HEK293 (cell line): ENCODE data around the gene WDR75.

Experiments used
- CTCF ChIA-PET: fragments of 350-600 bp; formaldehyde crosslinking; extraction: SDS; loops from one replicate; lab custom pipeline; 2021; ENCODE audit warnings: antibody characterized with exemption; lab: Yijun Ruan, JAX
- POLR2A ChIA-PET: fragments of 300-600 bp; formaldehyde crosslinking; extraction: SDS; loops from one replicate; lab custom pipeline; 2020; ENCODE audit warnings: antibody characterized with exemption, inconsistent platforms; lab: Yijun Ruan, JAX
- H3K27ac ChIP-seq: fragments of 200-500 bp; sonication (Bioruptor generic); 2 replicates; pipeline ENCODE4 v1.5.1; 2014; ENCODE audit warnings: low read depth, low read length, control low read depth, inconsistent platforms; ENCODE audit errors: extremely low read depth
- H3K36me3 ChIP-seq, 2 experiments: fragments of 200-500 bp in 1 of 2; sonication (Bioruptor generic) in 1 of 2; 1 replicate in 1 of 2; 2 replicates in 1 of 2; pipeline ENCODE4 v1.5.1; 2014 to 2017; ENCODE audit warnings: inconsistent platforms in 2 of 2, low read length in 2 of 2; ENCODE audit not compliant: control insufficient read depth in 2 of 2, insufficient read depth in 1 of 2
- H3K4me1 ChIP-seq: fragments of 200-500 bp; sonication (Bioruptor generic); 2 replicates; pipeline ENCODE4 v1.5.1; 2014; ENCODE audit warnings: mild to moderate bottlenecking, low read length, inconsistent platforms; ENCODE audit not compliant: control insufficient read depth, insufficient read depth
- H3K4me3 ChIP-seq: 2 replicates; pipeline ENCODE4 v1.5.1; 2011; ENCODE audit warnings: low read depth, mild to moderate bottlenecking, control low read depth, low read length, moderate library complexity
- H3K9me3 ChIP-seq: fragments of 200-500 bp; sonication (Bioruptor generic); 2 replicates; pipeline ENCODE4 v1.5.1; 2014; ENCODE audit warnings: low read depth, low read length, inconsistent platforms; ENCODE audit not compliant: control insufficient read depth, insufficient read depth
- AEBP2 ChIP-seq: fragments of 450-650 bp; formaldehyde crosslinking; IDR thresholded peaks from 2 replicates; pipeline ENCODE4 v1.5.1; 2016; ENCODE audit warnings: missing biosample characterization, missing genetic modification characterization, borderline replicate concordance
- GLIS2 ChIP-seq: fragments of 450-650 bp; formaldehyde crosslinking; IDR thresholded peaks from 2 replicates; pipeline ENCODE4 v1.5.1; 2016; ENCODE audit warnings: missing biosample characterization, missing genetic modification characterization
- HIC1 ChIP-seq: fragments of 450-650 bp; formaldehyde crosslinking; IDR thresholded peaks from 2 replicates; pipeline ENCODE4 v1.5.1; 2016; ENCODE audit warnings: missing biosample characterization, missing genetic modification characterization
- SETDB1 ChIP-seq: IDR thresholded peaks from one replicate; pipeline ENCODE4 v1.6.1; 2017; ENCODE audit warnings: mild to moderate bottlenecking, low read length, moderate library complexity, mixed read lengths; ENCODE audit not compliant: insufficient read length
- ZBTB48 ChIP-seq: fragments of 450-650 bp; formaldehyde crosslinking; IDR thresholded peaks from 2 replicates; pipeline ENCODE4 v1.5.1; 2016; ENCODE audit warnings: missing biosample characterization, missing genetic modification characterization
- ZNF138 ChIP-seq: fragments of 450-650 bp; formaldehyde crosslinking; IDR thresholded peaks from 2 replicates; pipeline ENCODE4 v1.5.1; 2016; ENCODE audit warnings: missing biosample characterization, missing genetic modification characterization, borderline replicate concordance
- ZNF211 ChIP-seq: fragments of 450-650 bp; formaldehyde crosslinking; IDR thresholded peaks from 2 replicates; pipeline ENCODE4 v1.5.1; 2016; ENCODE audit warnings: low read depth, missing biosample characterization, missing genetic modification characterization
- ZNF274 ChIP-seq, 2 experiments: fragments of 200-500 bp in 1 of 2; fragments of 450-650 bp in 1 of 2; sonication (Bioruptor generic) in 1 of 2; formaldehyde crosslinking in 1 of 2; IDR thresholded peaks; 2 replicates each; pipeline versions ENCODE4 v1.5.1 to v1.6.1; 2014 to 2016; ENCODE audit warnings: borderline replicate concordance in 1 of 2, inconsistent platforms in 1 of 2, low read length in 1 of 2, missing biosample characterization in 1 of 2, missing genetic modification characterization in 1 of 2
- ZNF350 ChIP-seq: fragments of 450-650 bp; formaldehyde crosslinking; IDR thresholded peaks from 2 replicates; pipeline ENCODE4 v1.5.0; 2017; ENCODE audit warnings: missing biosample characterization, mild to moderate bottlenecking, missing genetic modification characterization
- ZNF362 ChIP-seq: fragments of 450-650 bp; formaldehyde crosslinking; IDR thresholded peaks from 2 replicates; pipeline ENCODE4 v1.5.1; 2016; ENCODE audit warnings: missing biosample characterization, missing genetic modification characterization
- ZNF394 ChIP-seq: fragments of 450-650 bp; formaldehyde crosslinking; IDR thresholded peaks from 2 replicates; pipeline ENCODE4 v1.5.1; 2016; ENCODE audit warnings: missing biosample characterization, missing genetic modification characterization, mild to moderate bottlenecking, moderate library complexity, borderline replicate concordance
- ZNF416 ChIP-seq: fragments of 450-650 bp; formaldehyde crosslinking; IDR thresholded peaks from 2 replicates; pipeline ENCODE4 v1.5.1; 2016; ENCODE audit warnings: missing biosample characterization, missing genetic modification characterization
- ZNF48 ChIP-seq: fragments of 450-650 bp; formaldehyde crosslinking; IDR thresholded peaks from 2 replicates; pipeline ENCODE4 v1.5.1; 2016; ENCODE audit warnings: missing biosample characterization, missing genetic modification characterization
- ZNF488 ChIP-seq: fragments of 450-650 bp; formaldehyde crosslinking; IDR thresholded peaks from 2 replicates; pipeline ENCODE4 v1.5.1; 2016; ENCODE audit warnings: missing biosample characterization, missing genetic modification characterization
- ZNF518A ChIP-seq: fragments of 450-650 bp; formaldehyde crosslinking; conservative IDR thresholded peaks from 2 replicates; pipeline ENCODE4 v1.5.1; 2016; ENCODE audit warnings: low read depth, missing biosample characterization, missing genetic modification characterization
- ZNF530 ChIP-seq: fragments of 450-650 bp; formaldehyde crosslinking; IDR thresholded peaks from 2 replicates; pipeline ENCODE4 v1.5.1; 2016; ENCODE audit warnings: low read depth, missing biosample characterization, missing genetic modification characterization
- ZNF561 ChIP-seq: fragments of 450-650 bp; IDR thresholded peaks from 2 replicates; pipeline ENCODE4 v1.5.1; 2018; ENCODE audit warnings: missing biosample characterization, missing genetic modification characterization, borderline replicate concordance
- ZNF585B ChIP-seq: fragments of 450-650 bp; formaldehyde crosslinking; IDR thresholded peaks from 2 replicates; pipeline ENCODE4 v1.5.1; 2016; ENCODE audit warnings: missing biosample characterization, missing genetic modification characterization
- ZNF677 ChIP-seq: fragments of 450-650 bp; IDR thresholded peaks from 2 replicates; pipeline ENCODE4 v1.5.0; 2018; ENCODE audit warnings: missing biosample characterization, mild to moderate bottlenecking, missing genetic modification characterization, moderate library complexity

The WDR75 gene

GRCh38 chr2:189466656-189467055, 25.4 kb downstream of the WDR75 start (continued):
- TF ChIP-seq ZNF48 (tag by site-specific recombination), result no peak

- H3K4me1 ChIP-seq, result peaks cover 6% of the 10 kb centered on the region; the same call in 1 of the 2 replicates
- peaks cover 35 to 93% of the 10 kb centered on the region in 2 experiments for H3K36me3 ChIP-seq
- no peak overlapping the region for H3K4me3 ChIP-seq
- H3K27ac ChIP-seq, result no peak overlapping the region
- TF ChIP-seq ZNF488 (tag by site-specific recombination) (no peak), ZNF274 (IDR thresholded peaks at IDR 0.05; ENCODE audit: low read length) (no peak), ZNF274 (tag by site-specific recombination; IDR thresholded peaks at IDR 0.05; ENCODE audit: borderline replicate concordance) (no peak), ZNF416 (tag by site-specific recombination) (no peak), SETDB1 (no peak), GLIS2 (tag by site-specific recombination) (no peak), ZNF677 (tag by site-specific recombination) (no peak), ZNF350 (tag by site-specific recombination) (no peak), ZNF211 (tag by site-specific recombination) (no peak), ZNF518A (tag by site-specific recombination) (no peak), ZNF585B (tag by site-specific recombination) (no peak), ZNF362 (tag by site-specific recombination) (no peak), AEBP2 (tag by site-specific recombination) (no peak)
- no peaks in the 10 kb centered on the region for H3K9me3 ChIP-seq
- ChIA-PET POLR2A (no interaction called here), CTCF (interaction anchor here (0.7 to 1.4 kb wide), 3 partner anchors 165 to 232 kb away, joined by 3 to 4 read pairs (median 3); no protein-coding TSS in a partner anchor)
Observed at GRCh38 chr2:189467160-189467559, 25.9 kb downstream of the WDR75 start.

GRCh38 chr2:189467593-189467992, 26.3 kb downstream of the WDR75 start:
- Histone ChIP-seq H3K27ac (no peak overlapping the region), H3K4me3 (no peak overlapping the region)
- TF ChIP-seq ZNF561 (tag by site-specific recombination) (no peak), ZNF530 (tag by site-specific recombination) (no peak), ZNF138 (tag by site-specific recombination) (no peak), HIC1 (tag by site-specific recombination) (no peak), ZNF394 (no peak), ZBTB48 (tag by site-specific recombination) (no peak), ZNF274 (IDR thresholded peaks at IDR 0.05; ENCODE audit: low read length) (no peak), ZNF274 (tag by site-specific recombination; IDR thresholded peaks at IDR 0.05; ENCODE audit: borderline replicate concordance) (no peak)
- TF ChIP-seq, all 188 proteins: peak for 0
- Histone ChIP-seq H3K4me1 (peaks cover 6% of the 10 kb centered on the region; the same call in 1 of the 2 replicates), H3K36me3 (peaks cover 35 to 93% of the 10 kb centered on the region in 2 experiments), H3K9me3 (no peaks in the 10 kb centered on the region)
- ChIA-PET POLR2A (no interaction called here), CTCF (interaction anchor here (0.7 to 1.4 kb wide), 3 partner anchors 165 to 231 kb away, joined by 3 to 4 read pairs (median 3); no protein-coding TSS in a partner anchor)
